Hippocampal formation (tissue), 2 donors: ENCODE results near the gene HACE1.
"Not testable (repeated sequence)": the region's sequence is repeated elsewhere in the genome, so short reads cannot be mapped to it uniquely, and the experiment has no call there.

Source experiments
- DNase-seq, 2 donors: peaks; one replicate each; lab custom pipeline; 2025; lab: John Stamatoyannopoulos, UW

HACE1 gene, protein sequence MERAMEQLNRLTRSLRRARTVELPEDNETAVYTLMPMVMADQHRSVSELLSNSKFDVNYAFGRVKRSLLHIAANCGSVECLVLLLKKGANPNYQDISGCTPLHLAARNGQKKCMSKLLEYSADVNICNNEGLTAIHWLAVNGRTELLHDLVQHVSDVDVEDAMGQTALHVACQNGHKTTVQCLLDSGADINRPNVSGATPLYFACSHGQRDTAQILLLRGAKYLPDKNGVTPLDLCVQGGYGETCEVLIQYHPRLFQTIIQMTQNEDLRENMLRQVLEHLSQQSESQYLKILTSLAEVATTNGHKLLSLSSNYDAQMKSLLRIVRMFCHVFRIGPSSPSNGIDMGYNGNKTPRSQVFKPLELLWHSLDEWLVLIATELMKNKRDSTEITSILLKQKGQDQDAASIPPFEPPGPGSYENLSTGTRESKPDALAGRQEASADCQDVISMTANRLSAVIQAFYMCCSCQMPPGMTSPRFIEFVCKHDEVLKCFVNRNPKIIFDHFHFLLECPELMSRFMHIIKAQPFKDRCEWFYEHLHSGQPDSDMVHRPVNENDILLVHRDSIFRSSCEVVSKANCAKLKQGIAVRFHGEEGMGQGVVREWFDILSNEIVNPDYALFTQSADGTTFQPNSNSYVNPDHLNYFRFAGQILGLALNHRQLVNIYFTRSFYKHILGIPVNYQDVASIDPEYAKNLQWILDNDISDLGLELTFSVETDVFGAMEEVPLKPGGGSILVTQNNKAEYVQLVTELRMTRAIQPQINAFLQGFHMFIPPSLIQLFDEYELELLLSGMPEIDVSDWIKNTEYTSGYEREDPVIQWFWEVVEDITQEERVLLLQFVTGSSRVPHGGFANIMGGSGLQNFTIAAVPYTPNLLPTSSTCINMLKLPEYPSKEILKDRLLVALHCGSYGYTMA

GRCh38 chr6:104859225-104860146, at the start of gene HACE1:
Gene HACE1 (minus strand): TSS chr6:104859919. CDS start chr6:104859642, 277 bp downstream.
- peak; percentile 87 to 91 for DNase-seq

DNA sequence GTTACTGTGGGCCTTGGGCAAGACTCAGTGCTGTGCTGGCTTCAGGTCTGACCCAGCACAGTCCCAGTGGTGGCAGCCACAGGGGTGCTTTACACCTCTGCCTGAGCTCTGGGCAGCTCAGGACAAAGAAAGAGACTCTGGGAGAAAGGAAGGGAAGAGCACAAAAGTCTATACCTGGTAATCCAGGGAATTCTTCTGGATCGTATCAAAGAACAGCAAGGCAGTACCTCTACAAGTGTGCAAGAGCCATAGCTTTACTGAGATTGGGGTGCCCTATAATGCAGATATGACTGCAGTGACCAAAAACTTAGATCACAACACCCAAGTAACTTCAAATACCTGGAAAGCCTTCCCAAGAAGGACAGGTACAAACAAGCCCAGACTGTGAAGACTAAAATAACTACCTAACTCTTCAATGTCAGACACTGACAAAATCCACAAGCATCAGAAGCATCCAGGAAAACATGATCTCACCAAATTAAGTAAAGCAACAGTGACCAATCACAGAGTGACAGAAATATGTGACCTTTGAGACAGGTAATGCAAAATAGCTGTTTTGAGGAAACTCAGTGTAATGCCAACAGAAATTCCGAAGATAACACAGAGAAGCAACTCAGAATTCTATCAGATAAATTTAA, 49.3 kb upstream of the HACE1 start:
- DNase-seq = no peak

GRCh38 chr6:104908031-104908887, 48.5 kb upstream of the HACE1 start:
- no peak for DNase-seq

DNA sequence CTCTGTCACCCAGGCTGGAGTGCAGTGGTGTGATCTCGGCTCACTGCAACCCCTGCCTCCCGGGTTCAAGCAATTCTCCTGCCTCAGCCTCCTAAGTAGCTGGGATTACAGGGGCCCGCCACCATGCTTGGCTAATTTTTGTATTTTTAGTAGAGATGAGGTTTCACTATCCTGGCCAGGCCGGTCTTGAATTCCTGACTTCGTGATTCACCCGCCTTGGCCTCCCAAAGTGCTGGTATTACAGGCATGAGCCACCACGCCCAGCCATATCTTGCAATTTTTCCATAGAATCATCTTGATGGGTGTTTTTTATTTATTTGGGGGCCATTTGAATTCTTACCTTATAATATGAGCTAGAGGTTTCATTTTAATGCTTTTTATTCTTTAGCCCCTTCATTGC, 39.2 kb upstream of the HACE1 start:
- not testable (repeated sequence) for DNase-seq

DNA sequence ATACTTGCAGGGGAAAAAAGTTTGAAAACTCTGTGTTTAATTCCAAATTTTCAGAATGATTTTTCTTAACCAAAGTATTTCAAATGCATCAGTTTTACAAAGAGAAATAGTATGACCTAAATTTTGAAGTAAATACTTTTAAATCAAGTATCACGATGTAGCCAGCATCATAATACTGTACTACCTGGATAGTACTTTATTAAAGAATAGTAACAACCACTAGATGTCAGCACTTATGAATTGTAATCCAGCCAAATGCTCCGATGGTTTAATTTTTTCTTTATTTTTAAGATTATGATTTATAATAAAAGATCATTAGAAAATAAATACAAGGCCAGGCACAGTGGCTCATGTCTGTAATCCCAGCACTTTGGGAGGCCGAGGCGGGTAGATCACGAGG, 37.2 kb upstream of the HACE1 start:
- no peak for DNase-seq

DNA sequence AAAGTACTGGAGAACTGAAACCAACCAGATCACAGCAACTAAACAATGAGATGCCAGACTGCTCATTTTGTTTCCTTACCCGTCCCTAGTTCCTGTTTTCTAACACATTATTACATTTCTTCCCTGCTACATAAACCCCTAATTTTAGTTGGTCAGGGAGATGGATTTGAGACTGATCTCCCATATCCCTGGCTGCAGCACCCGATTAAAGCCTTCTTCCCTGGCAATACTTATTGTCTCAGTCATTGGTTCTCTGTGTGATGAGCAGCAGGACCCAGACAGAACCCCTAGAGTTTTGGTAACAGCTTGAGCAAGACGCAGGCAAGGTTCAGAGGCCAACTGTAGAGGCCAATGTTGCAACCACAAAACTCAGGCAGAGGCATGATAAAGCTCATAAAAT, 28.3 kb upstream of the HACE1 start:
- DNase-seq = no peak

- DNase-seq = no peak
Measured at GRCh38 chr6:104887350-104887749, 27.6 kb upstream of the HACE1 start.

DNA sequence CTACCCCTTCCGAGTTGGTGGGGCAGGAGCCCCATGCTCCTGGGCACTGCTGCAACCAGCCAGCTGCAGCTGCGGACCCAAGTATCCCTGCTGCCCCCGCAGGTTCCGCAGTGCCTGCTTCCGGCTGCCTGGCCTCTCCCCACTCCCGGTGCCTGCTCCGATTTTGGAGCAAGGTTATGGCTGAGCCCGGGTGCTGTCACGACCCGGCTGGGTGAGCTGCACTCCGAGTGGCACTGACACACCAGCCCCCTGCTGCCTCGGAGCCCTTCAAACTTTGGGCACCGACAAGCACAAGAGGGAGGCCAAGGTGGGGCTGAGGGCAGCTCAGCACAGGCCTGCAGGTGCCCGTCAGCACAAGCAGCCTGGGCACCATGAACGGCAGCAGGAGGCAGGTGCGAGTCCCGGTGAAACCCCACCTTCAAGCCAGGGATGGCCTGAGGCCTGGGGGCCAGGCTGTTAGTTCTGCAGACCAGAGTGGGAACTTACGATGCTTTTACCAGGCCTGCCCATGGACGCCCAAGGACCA, 25.9 kb upstream of the HACE1 start:
- DNase-seq = no peak

GRCh38 chr6:104884867-104885517, 25.3 kb upstream of the HACE1 start:
- no peak for DNase-seq

- no peak for DNase-seq
Measured at GRCh38 chr6:104881964-104882668, 22.4 kb upstream of the HACE1 start.

GRCh38 chr6:104862456-104862855, 2.7 kb upstream of the HACE1 start:
- no peak for DNase-seq

DNA sequence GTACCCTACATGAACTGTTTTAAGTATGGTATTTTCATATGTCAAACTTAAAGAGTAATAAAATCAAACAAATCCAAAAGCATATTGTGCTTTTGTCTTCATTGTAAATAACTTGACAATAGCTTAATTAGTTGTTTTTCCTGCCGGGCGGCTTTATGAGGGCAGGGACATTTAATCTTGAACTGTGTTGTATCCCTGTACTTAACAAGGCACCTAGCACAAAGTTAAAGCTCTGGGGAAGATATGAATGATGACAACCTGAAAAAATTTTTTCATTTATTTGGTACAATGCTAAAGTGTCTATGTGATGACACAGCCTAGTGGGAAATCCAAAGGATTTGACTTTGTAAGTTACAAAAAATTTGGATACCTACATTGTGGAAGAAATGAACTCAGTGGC, 502 bp upstream of the HACE1 start:
- DNase-seq = no peak

DNA sequence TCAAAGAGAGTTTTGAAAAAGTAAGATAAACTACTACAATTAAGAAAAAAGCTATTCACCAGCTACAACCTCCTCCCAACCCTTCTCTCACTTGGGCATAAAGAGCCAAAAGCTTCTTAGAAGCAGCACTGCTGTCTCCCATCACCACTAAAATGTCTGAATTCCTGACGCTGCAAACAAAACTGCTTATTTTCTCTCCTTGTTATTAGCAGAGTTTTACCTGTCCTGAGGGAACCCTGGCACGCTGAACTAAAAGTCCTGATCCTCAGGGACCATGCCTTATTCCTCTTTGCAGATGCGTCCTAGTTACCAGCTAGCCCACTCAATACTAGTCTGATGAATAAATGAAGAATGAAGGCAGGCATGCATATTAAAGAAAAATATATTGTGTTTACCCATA, 1.1 kb downstream of the HACE1 start:
- DNase-seq = no peak

- no peak for DNase-seq
Measured at GRCh38 chr6:104855507-104855906, 4.2 kb downstream of the HACE1 start.

DNA sequence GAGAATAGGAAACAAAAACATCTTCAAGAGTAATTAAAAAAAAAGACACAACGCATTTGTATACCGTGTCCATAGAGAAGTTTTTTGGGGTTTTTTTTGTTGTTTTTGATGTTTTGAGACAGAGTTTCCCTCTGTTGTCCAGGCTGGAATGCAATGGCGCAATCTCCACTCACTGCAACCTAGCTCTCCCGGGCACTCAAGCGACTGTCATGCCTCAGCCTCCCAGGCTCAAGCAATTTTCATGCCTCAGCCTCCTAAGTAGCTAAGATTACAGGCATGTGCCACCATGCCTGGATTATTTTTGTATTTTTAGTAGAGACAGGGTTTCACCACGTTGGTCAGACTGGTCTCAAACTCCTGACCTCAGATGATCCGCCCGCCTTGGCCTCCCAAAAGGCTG, 12.0 kb downstream of the HACE1 start:
- not testable (repeated sequence) for DNase-seq

- DNase-seq = no peak
Measured at GRCh38 chr6:104843229-104843628, 16.5 kb downstream of the HACE1 start.

- no peak for DNase-seq
Measured at GRCh38 chr6:104837158-104837557, 22.6 kb downstream of the HACE1 start.

GRCh38 chr6:104836479-104837020, 23.2 kb downstream of the HACE1 start:
- not testable (repeated sequence) for DNase-seq

DNA sequence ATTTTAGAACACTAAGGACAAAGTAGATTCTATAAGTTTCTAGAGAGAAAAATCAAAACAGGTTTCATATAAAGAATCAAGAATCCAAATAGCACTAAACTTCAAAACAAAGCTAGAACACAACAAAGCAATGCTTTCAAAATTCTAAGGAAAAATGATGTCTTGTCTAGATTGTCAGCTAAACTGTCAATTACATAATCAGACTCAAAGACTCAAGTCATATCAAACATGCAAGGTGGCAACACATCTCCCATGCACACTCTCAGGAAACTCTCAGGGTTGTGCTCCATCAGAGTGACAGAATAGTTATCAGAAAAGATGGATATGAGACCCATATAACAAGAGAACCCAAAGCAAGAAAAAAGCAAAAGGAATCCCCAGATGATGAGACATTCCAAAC, 23.9 kb downstream of the HACE1 start:
- no peak for DNase-seq
